GM12878 (cell line): Measurements from ENCODE around the gene ABCA7. TPM values are rescaled to one million over a fixed set of nuclear protein-coding genes. Genes with fewer than 3 reads are reported as not detected.

Experiments
- ATAC-seq: fragments of 200-7000 bp; cut with Tn5 transposase; 3 replicates; pipeline ENCODE4 v1.9.1; 2020; ENCODE audit warnings: mild to moderate bottlenecking, moderate library complexity
- BruUV-seq: library from RNA; stranded (reverse); fragments of 400-500 nt; replicated peaks from 2 replicates; lab custom pipeline; 2021; lab: Mats Ljungman, UMichigan
- CTCF ChIA-PET: fragments of 300-600 bp; sonication (Branson Sonifier 250); formaldehyde crosslinking; extraction: SDS; loops from one replicate; lab custom pipeline; 2021; ENCODE audit warnings: inconsistent platforms; lab: Yijun Ruan, JAX
- POLR2A ChIA-PET: fragments of 350-600 bp; formaldehyde crosslinking; extraction: SDS; loops from one replicate; lab custom pipeline; 2021; ENCODE audit warnings: inconsistent platforms; lab: Charles Lee
- RAD21 ChIA-PET: fragments of 300-600 bp; sonication (Branson Sonifier 250); formaldehyde crosslinking; loops from one replicate; lab custom pipeline; 2023; ENCODE audit warnings: antibody characterized with exemption; ENCODE audit not compliant: unreplicated experiment; lab: Charles Lee
- SMC1A ChIA-PET: fragments of 300-600 bp; sonication (Branson Sonifier 250); formaldehyde crosslinking; loops from one replicate; lab custom pipeline; 2023; ENCODE audit not compliant: unreplicated experiment, uncharacterized antibody; lab: Charles Lee
- DNase-seq: peaks from one replicate; pipeline ENCODE4 v3.0.0-alpha.2; 2011; ENCODE audit warnings: low read depth, low spot score
- FAIRE-seq: peaks from 3 replicates; lab custom pipeline; 2011; peaks lifted over from hg19 to GRCh38; lab: Jason Lieb, UNC
- H2AFZ ChIP-seq: 2 replicates; pipeline ENCODE4 v1.6.0; 2011; ENCODE audit warnings: low read depth, low read length, control low read depth; ENCODE audit not compliant: control insufficient read depth
- H3K27ac ChIP-seq: 2 replicates; pipeline ENCODE4 v1.5.1; 2011; ENCODE audit warnings: control low read depth; ENCODE audit not compliant: control insufficient read depth, insufficient read depth
- H3K27me3 ChIP-seq, 2 experiments: replicated peaks in 1 of 2; 2 replicates each; pipeline versions ENCODE4 v1.6.0 to v1.6.1; 2011; ENCODE audit warnings: low read length in 1 of 2; ENCODE audit not compliant: control insufficient read depth in 2 of 2, insufficient read depth in 2 of 2
- H3K36me3 ChIP-seq, 2 experiments: 2 replicates each; pipeline ENCODE4 v1.5.1; 2011; ENCODE audit warnings: low read length in 1 of 2; ENCODE audit not compliant: control insufficient read depth in 2 of 2, insufficient read depth in 2 of 2
- H3K4me1 ChIP-seq: 2 replicates; pipeline ENCODE4 v1.6.1; 2011; ENCODE audit warnings: mild to moderate bottlenecking, low read length, moderate library complexity, mixed read lengths; ENCODE audit not compliant: control insufficient read depth, insufficient read depth
- H3K4me2 ChIP-seq: 2 replicates; pipeline ENCODE4 v1.6.0; 2011; ENCODE audit warnings: control low read depth; ENCODE audit not compliant: control insufficient read depth, insufficient read depth
- H3K4me3 ChIP-seq: fragments of 200-600 bp; sonication (generic); 2 replicates; pipeline ENCODE4 v1.5.1; 2016
- H3K79me2 ChIP-seq: 2 replicates; pipeline ENCODE4 v1.6.0; 2011; ENCODE audit warnings: low read length; ENCODE audit not compliant: control insufficient read depth, insufficient read depth
- H3K9ac ChIP-seq: 2 replicates; pipeline ENCODE4 v1.8.0; 2011; ENCODE audit warnings: low read length, control low read depth, mixed read lengths; ENCODE audit not compliant: control insufficient read depth, insufficient read depth
- H3K9me3 ChIP-seq: replicated peaks from 3 replicates; pipeline ENCODE4 v1.5.1; 2011; ENCODE audit warnings: mild to moderate bottlenecking, low read length; ENCODE audit not compliant: control insufficient read depth, insufficient read depth
- H4K20me1 ChIP-seq: 2 replicates; pipeline ENCODE4 v1.6.0; 2011; ENCODE audit not compliant: control insufficient read depth, insufficient read depth
- NR2F1 ChIP-seq: fragments of 450-650 bp; conservative IDR thresholded peaks from 2 replicates; pipeline ENCODE4 v1.6.1; 2017; ENCODE audit warnings: mild to moderate bottlenecking
- ZBTB33 ChIP-seq: fragments of 450-650 bp; IDR thresholded peaks from 2 replicates; pipeline ENCODE4 v1.6.1; 2017; ENCODE audit warnings: mild to moderate bottlenecking
- ZBTB40 ChIP-seq: fragments of 450-650 bp; IDR thresholded peaks from 2 replicates; pipeline ENCODE4 v1.6.1; 2016; ENCODE audit warnings: mild to moderate bottlenecking, moderate library complexity, borderline replicate concordance
- WGBS: methylation state at CpG from one replicate; pipeline ENCODE4 v1.1.6; 2016; ENCODE audit warnings: low lambda C conversion rate; ENCODE audit not compliant: insufficient replicate concordance, insufficient coverage; ENCODE audit errors: missing lambda C conversion rate; 5-methylcytosine and 5-hydroxymethylcytosine counted together
- in situ Hi-C: fragments of 300-500 bp; cut with MboI; formaldehyde crosslinking; loops from 9 replicates; pipeline ENCODE4 v1.14.3; 2018; ENCODE audit warnings: mixed read lengths
- intact Hi-C: fragments of 100-400 bp; cut with micrococcal nuclease; formaldehyde crosslinking; loops from one replicate; pipeline ENCODE4 v1.14.2; 2022; ENCODE audit not compliant: unreplicated experiment
- polyA plus RNA-seq, 11 experiments: library from polyadenylated mRNA; depleted of rRNA in 4 of 11; unstranded in 6 of 11; stranded (reverse) in 5 of 11; fragments of >200 nt; fragmentation: Nextera tagmentation in 4 of 11; fragmentation: Illumina TruSeq in 1 of 11; extraction: Ambion mirVana in 4 of 11; extraction: Trizol in 1 of 11; gene quantifications; 1 replicate in 1 of 11; 2 replicates in 10 of 11; pipeline versions ENCODE4 v1.2.1 to v1.2.3, GENCODE V29; 2011 to 2016; ENCODE audit warnings: inconsistent platforms in 2 of 11, missing spikeins in 2 of 11, low read depth in 1 of 11
- total RNA-seq, 4 experiments: library from RNA; depleted of rRNA in 3 of 4; stranded (reverse); fragments of >200 nt in 3 of 4; fragmentation: Illumina TruSeq in 1 of 4; extraction: Trizol in 1 of 4; gene quantifications; 2 replicates each; pipeline versions ENCODE4 v1.2.1 to v1.2.3, GENCODE V29; 2013 to 2021

The ABCA7 gene
- total and polyA plus RNA-seq, 10 of the 15 experiments (the other 5 are each of a cell fraction or from before 2014, with no cell fraction given), result 1.0 to 49.5 (median 14.8) TPM

GRCh38 chr19:991932-992669 lies 47.8 kb upstream of the ABCA7 start:
- 0 out of 2 replicates have a peak, but pooled peaks have one; percentile 18 for TF ChIP-seq NR2F1
- no peak for TF ChIP-seq ZBTB40
- peak; percentile 63; the same call in 1 of the 2 replicates for TF ChIP-seq ZBTB33
- TF ChIP-seq, all 136 proteins: peak for 2
- Histone ChIP-seq H3K79me2 (no peaks in the 10 kb centered on the region), H3K27me3 (no peaks in the 10 kb centered on the region), H3K4me2 (no peak overlapping the region), H3K9me3 (no peaks in the 10 kb centered on the region), H3K27ac (no peak overlapping the region), H3K4me3 (no peak overlapping the region), H3K4me1 (no peaks in the 10 kb centered on the region; the same call in 1 of the 2 replicates), H3K36me3 (peaks cover 4 to 15% of the 10 kb centered on the region in 2 experiments; a peak in 3 of 4 replicates), H3K9ac (no peak overlapping the region), H4K20me1 (no peaks in the 10 kb centered on the region), H2AFZ (no peak overlapping the region)
- ATAC-seq, result no peak
- no TSS peak for BruUV-seq
- ChIA-PET CTCF (no interaction called here), SMC1A (no interaction called here), RAD21 (no interaction called here), POLR2A (no interaction called here)
- intact Hi-C loops, result no loop called here
- DNase-seq, result no peak
- no peak for FAIRE-seq
- 94% methylated on average over 38 of the region's 42 CpGs for WGBS
- in situ Hi-C loops, result no loop called here
